IPS DF 6.9 (cell line): ENCODE measurements around the gene MMAA.
"Not testable (repeated sequence)": the region's sequence is repeated elsewhere in the genome, so short reads cannot be mapped to it uniquely, and the experiment has no call there.

Experiments used
- DNase-seq: peaks from one replicate; pipeline ENCODE4 v3.0.0-alpha.2; 2013; ENCODE audit warnings: low read depth, low spot score
- H3K27ac ChIP-seq: one replicate; pipeline ENCODE4 v1.5.1; 2013; ENCODE audit warnings: low read length, control low read depth
- H3K27me3 ChIP-seq: 2 replicates; pipeline ENCODE4 v1.6.1; 2013; ENCODE audit warnings: mild to moderate bottlenecking, low read length; ENCODE audit not compliant: control insufficient read depth, insufficient read depth
- H3K36me3 ChIP-seq: 2 replicates; pipeline ENCODE4 v1.6.1; 2013; ENCODE audit warnings: low read length; ENCODE audit not compliant: control insufficient read depth, insufficient read depth
- H3K4me1 ChIP-seq: 2 replicates; pipeline ENCODE4 v1.6.1; 2013; ENCODE audit warnings: low read length; ENCODE audit not compliant: control insufficient read depth, insufficient read depth
- H3K4me3 ChIP-seq: 2 replicates; pipeline ENCODE4 v1.5.1; 2013; ENCODE audit warnings: mild to moderate bottlenecking, low read length
- H3K9me3 ChIP-seq: 2 replicates; pipeline ENCODE4 v1.6.1; 2013; ENCODE audit warnings: low read length, inconsistent platforms; ENCODE audit not compliant: control insufficient read depth, insufficient read depth
- WGBS: extraction: QIAGEN DNeasy Blood & Tissue Kit; methylation state at CpG from one replicate; pipeline ENCODE4 v1.1.7; 2013; ENCODE audit warnings: mixed read lengths, missing lambda C conversion rate; ENCODE audit not compliant: insufficient read length, insufficient coverage; 5-methylcytosine and 5-hydroxymethylcytosine counted together

MMAA gene

DNA sequence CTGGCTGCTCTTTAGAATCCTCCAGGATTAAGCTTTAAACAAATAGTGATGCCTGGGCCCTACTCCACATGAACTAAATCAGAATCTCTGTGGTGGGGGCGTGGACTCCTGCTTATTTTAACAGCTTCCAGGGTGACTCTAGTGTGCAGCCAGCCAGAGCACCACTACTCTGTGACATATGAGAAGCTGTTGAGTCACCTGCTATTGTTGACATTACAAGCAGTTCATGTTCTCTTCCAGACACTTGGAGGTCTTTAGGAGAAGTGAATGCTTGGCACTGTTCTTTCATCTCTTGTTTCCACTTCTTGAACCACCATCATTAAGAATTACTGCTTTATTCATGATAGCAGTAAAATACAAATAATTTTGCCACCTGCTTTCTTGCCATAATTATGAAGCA is 60.3 kb downstream of the MMAA start:
- Histone ChIP-seq H3K36me3 (no peaks in the 10 kb centered on the region), H3K9me3 (no peaks in the 10 kb centered on the region), H3K4me3 (no peak overlapping the region), H3K27me3 (no peaks in the 10 kb centered on the region), H3K27ac (no peak overlapping the region), H3K4me1 (no peaks in the 10 kb centered on the region)
- no CpG with 5 or more reads among the region's 1 CpG for WGBS
- DNase-seq: no peak

DNA sequence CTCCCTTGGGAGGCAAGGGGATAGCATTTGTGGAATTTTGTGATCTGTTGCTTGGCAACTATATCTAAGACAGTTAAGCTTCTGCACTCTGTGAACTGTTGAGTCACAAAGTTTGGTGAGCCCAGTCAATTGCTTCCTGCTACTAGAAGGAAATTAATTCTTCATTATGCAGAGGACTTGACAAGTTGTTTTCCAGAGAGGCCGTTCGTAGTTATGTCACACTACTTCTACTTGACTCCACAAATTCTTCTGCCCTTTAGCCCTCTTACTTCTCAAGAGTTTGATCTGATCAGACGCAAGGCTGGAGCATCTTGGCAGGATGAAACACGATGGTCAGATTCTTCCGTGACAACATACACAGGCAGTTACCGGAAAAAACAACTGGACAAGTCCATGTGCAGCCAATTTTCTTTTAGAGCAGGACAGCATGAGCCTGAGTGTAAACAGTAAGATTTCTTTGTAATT is 60.8 kb downstream of the MMAA start, which contains the start of gene C4orf51:
C4orf51 (plus strand) TSS at position 156 of the 465 bp plus-strand sequence; CDS start at position 214, 58 bp downstream.
- Histone ChIP-seq H3K4me1 (no peaks in the 10 kb centered on the region), H3K36me3 (no peaks in the 10 kb centered on the region), H3K27ac (no peak within 1 kb of the TSS), H3K4me3 (no peak within 1 kb of the TSS), H3K9me3 (no peaks in the 10 kb centered on the region), H3K27me3 (no peaks in the 10 kb centered on the region)
- no peak for DNase-seq
- no CpG with 5 or more reads among the region's 6 CpGs for WGBS

DNA sequence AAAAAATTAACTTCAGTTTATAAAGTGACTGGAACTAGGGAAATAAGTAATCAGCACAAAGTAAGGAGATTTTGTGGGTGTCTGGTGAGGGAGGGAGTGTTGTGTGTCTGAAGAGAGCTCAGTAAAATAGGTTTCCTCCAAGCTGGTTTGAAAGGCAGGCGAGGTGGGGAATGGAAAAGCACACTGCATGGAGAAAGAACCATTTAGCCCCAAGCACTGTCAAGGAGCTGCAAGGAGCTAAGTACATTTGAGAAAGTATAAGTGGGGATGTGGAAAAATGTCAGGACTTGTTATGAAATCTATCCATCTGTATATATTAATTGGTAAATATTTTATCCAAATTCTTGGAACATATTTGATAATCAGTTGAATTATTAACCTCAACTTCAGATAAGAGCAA is 61.7 kb downstream of the MMAA start:
- Histone ChIP-seq H3K27me3 (no peaks in the 10 kb centered on the region), H3K27ac (no peak overlapping the region), H3K9me3 (no peaks in the 10 kb centered on the region), H3K4me3 (no peak overlapping the region), H3K36me3 (no peaks in the 10 kb centered on the region), H3K4me1 (no peaks in the 10 kb centered on the region)
- DNase-seq: no peak
- WGBS: no CpG with 5 or more reads among the region's 1 CpG

DNA sequence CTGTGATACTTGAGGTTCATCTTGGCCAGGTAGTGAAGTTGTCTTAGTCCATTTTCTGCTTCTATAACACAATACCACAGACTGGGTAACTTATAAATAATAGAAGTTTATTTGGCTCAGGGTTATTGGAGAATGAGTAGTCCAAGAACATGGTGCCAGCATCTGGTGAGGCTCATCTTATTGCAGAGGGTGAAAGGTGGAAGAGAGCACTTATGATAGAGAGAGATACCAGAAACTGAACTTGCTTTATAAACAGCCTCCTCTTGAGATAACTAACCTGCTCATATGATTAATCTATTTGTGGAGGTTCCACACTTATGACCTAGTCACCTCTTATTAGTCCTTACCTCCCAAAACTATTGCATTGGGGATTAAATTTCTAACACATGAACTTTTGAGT is 62.3 kb downstream of the MMAA start:
- DNase-seq: no peak
- Histone ChIP-seq H3K9me3 (no peaks in the 10 kb centered on the region), H3K4me3 (no peak overlapping the region), H3K36me3 (no peaks in the 10 kb centered on the region), H3K27me3 (no peaks in the 10 kb centered on the region), H3K27ac (no peak overlapping the region), H3K4me1 (no peaks in the 10 kb centered on the region)

DNA sequence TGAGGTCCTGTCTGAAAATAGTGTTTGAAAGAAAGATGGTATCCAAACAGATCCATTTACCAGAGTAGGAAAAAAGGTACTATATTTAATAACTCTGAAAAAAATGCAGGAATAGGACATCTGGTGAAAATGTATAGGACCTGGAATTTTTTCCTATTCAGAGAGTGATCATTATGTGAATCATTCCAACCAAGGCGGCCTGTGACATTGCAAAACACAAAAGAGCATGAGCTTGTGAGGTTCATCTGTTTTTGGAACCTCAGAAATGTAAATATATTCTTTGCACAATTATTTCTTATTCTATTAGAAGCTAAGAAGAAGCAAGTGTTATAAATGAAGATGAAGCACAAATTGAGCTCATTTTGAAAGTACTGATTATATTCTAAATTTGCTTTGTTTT is 62.8 kb downstream of the MMAA start:
- Histone ChIP-seq H3K27me3 (no peaks in the 10 kb centered on the region), H3K27ac (no peak overlapping the region), H3K36me3 (no peaks in the 10 kb centered on the region), H3K4me1 (no peaks in the 10 kb centered on the region), H3K4me3 (no peak overlapping the region), H3K9me3 (no peaks in the 10 kb centered on the region)
- WGBS: no CpG with 5 or more reads among the region's 1 CpG
- DNase-seq: no peak

DNA sequence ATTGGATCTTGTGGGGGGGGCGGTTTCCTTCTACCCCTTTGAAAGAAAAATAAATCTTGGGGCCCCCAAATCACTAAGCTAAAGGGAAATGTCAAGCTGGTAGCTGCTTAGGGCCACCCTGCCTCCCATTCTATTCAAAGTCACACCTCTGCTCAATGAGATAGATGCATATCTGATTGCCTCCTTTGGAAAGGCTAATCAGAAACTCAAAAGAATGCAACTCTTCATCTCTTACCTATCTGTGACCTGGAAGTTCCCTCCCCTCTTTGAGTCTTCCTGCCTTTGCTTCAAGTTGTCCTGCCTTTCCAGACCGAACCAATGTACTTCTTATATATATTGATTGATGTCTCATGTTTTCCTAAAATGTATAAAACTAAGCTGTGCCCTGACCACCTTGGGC is 67.8 kb downstream of the MMAA start:
- no peak overlapping the region for H3K27ac ChIP-seq
- no CpG with 5 or more reads among the region's 2 CpGs for WGBS
- no peak for DNase-seq

DNA sequence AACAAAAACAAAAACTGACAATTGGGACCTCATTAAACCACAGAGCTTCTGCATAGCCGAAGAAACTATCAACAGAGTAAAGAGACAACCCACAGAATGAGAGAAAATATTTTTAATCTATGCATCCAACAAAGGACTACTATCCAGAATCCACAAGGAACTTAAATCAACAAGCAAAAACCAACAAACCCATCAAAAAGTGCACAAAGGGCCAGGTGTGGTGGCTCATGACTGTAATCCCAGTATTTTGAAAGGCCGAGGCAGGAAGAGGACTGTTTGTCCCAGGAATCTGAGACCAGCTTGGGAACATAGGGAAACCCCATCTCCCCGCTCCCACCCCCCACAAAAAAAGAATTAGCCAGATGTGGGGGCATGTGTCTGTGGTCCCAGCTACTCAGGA is 71.4 kb downstream of the MMAA start:
- WGBS: no CpG with 5 or more reads among the region's 3 CpGs
- Histone ChIP-seq H3K4me1 (no peaks in the 10 kb centered on the region), H3K9me3 (no peaks in the 10 kb centered on the region), H3K27ac (no peak overlapping the region), H3K36me3 (no peaks in the 10 kb centered on the region), H3K4me3 (no peak overlapping the region), H3K27me3 (no peaks in the 10 kb centered on the region)
- no peak for DNase-seq

More for the DNA sequence above, 67.8 kb downstream of the MMAA start:
- no peaks in the 10 kb centered on the region for H3K4me1 ChIP-seq
- H3K36me3 ChIP-seq: no peaks in the 10 kb centered on the region
- no peaks in the 10 kb centered on the region for H3K9me3 ChIP-seq
- H3K27me3 ChIP-seq: no peaks in the 10 kb centered on the region
- no peak overlapping the region for H3K4me3 ChIP-seq

DNA sequence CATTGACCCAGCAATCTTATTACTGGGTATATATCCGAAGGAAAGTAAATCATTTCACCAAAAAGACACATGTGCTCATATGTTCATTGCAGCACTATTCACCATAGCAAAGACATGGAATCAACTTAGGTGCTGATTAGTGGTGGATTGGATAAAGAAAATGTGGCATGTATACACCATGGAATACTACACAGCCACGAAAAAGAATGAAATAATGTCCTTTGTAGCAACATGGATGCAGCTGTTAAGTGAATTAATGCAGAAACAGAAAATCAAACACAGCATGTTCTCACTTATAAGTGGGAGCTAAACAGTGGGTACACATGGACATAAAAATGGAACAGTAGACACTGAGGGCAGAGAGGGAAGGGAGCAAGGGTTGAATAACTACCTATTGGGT is 72.2 kb downstream of the MMAA start:
- not testable (repeated sequence) for DNase-seq, H3K27me3 ChIP-seq, H3K4me1 ChIP-seq, H3K9me3 ChIP-seq, H3K4me3 ChIP-seq, H3K27ac ChIP-seq, H3K36me3 ChIP-seq
- no CpG with 5 or more reads among the region's 2 CpGs for WGBS

DNA sequence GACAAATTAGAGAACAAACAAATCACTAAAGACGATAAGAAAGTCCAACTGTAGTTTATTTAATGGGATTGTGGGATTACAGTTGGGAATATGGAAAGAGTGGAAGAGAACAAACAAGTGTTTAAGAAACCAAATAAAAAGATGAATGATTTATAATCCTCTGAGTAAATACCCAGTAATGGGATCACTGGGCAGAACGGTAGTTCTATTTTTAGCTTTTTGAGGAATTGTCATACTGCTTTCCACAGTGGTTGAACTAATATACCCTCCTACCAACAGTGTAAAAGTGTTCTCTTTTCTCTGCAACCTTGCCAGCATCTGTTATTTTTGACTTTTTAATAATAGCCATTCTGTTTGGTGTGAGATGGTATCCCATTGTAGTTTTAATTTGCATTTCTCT is 75.7 kb downstream of the MMAA start:
- 100% methylated on average over 1 of the region's 2 CpGs for WGBS

DNA sequence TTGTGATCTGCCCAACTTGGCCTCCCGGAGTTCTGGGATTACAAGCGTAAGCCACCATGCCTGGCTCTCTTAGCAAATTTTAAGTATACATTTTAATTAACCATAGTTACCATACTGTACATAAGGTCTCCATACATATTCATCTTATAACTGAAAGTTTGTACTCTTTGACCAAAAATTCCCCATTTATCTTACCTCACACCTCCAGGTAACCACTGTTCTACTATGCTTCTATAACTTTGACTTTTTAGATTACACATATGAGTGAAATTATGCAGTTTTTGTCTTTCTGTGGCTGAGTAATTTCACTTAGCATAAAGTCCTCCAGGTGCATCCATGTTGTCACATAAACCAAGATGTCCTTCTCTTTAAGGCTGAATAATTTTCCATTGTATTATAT is 78.1 kb downstream of the MMAA start:
- H3K27ac ChIP-seq: no peak overlapping the region
- H3K27me3 ChIP-seq: no peaks in the 10 kb centered on the region
- no peak overlapping the region for H3K4me3 ChIP-seq
- DNase-seq: no peak
- no peaks in the 10 kb centered on the region for H3K36me3 ChIP-seq
- no peaks in the 10 kb centered on the region for H3K4me1 ChIP-seq
- H3K9me3 ChIP-seq: no peaks in the 10 kb centered on the region
- WGBS: no CpG with 5 or more reads among the region's 2 CpGs

More for the DNA sequence above, 75.7 kb downstream of the MMAA start:
- no peak for DNase-seq
- H3K36me3 ChIP-seq: no peaks in the 10 kb centered on the region
- H3K4me3 ChIP-seq: no peak overlapping the region
- H3K4me1 ChIP-seq: no peaks in the 10 kb centered on the region
- no peak overlapping the region for H3K27ac ChIP-seq
- no peaks in the 10 kb centered on the region for H3K27me3 ChIP-seq
- H3K9me3 ChIP-seq: no peaks in the 10 kb centered on the region

DNA sequence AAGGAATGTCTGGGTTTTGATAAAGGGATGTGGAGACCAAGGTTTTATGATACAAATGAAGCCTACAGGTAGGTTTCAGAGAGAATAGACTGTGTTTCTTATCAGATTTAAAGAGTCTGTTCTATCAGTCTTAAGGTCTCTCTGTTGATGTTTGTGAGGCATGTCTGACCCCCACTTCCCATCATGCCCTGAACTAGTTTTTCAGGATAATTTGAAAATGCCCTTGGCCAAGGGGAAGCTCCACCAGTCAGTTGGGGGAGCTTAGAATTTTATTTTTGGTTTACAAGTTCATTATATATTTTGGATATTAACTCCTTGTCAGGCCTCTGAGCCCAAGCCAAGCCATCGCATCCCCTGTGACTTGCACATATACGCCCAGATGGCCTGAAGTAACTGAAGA is 79.3 kb downstream of the MMAA start:
- no peak overlapping the region for H3K27ac ChIP-seq
- no CpG with 5 or more reads among the region's 2 CpGs for WGBS
- no peaks in the 10 kb centered on the region for H3K4me1 ChIP-seq

More for the DNA sequence above, 79.3 kb downstream of the MMAA start:
- H3K36me3 ChIP-seq: no peaks in the 10 kb centered on the region
- no peaks in the 10 kb centered on the region for H3K27me3 ChIP-seq
- H3K4me3 ChIP-seq: no peak overlapping the region
- H3K9me3 ChIP-seq: no peaks in the 10 kb centered on the region
- DNase-seq: no peak
